PC-9 (cell line): ENCODE results near the gene ZDHHC19. TPM values are rescaled to one million over a fixed set of nuclear protein-coding genes. Genes with fewer than 3 reads are reported as not detected.
"Not testable (repeated sequence)": the region's sequence is repeated elsewhere in the genome, so short reads cannot be mapped to it uniquely, and the experiment has no call there.

Source experiments
- BruUV-seq: library from RNA; stranded (reverse); fragments of 400-500 nt; replicated peaks from 2 replicates; lab custom pipeline; 2021; lab: Mats Ljungman, UMichigan
- CTCF ChIA-PET: fragments of 300-600 bp; sonication (Branson Sonifier 250); formaldehyde crosslinking; loops from one replicate; lab custom pipeline; 2022; ENCODE audit warnings: antibody characterized with exemption; lab: Charles Lee
- POLR2A ChIA-PET: fragments of 300-600 bp; sonication (Branson Sonifier 250); formaldehyde crosslinking; loops from one replicate; lab custom pipeline; 2022; ENCODE audit warnings: antibody characterized with exemption; ENCODE audit not compliant: unreplicated experiment; lab: Charles Lee
- DNase-seq, 2 experiments: peaks; one replicate each; pipeline versions ENCODE4 v3.0.0 to v3.0.0-alpha.2; 2015 to 2022; ENCODE audit warnings: mixed read lengths in 1 of 2
- H2AFZ ChIP-seq: fragments of 200-600 bp; sonication (generic); 2 replicates; pipeline ENCODE4 v1.8.1; 2017; ENCODE audit warnings: antibody characterized with exemption
- H3F3A ChIP-seq: fragments of 200-600 bp; sonication (generic); 2 replicates; pipeline ENCODE4 v1.8.1; 2017; ENCODE audit warnings: antibody characterized with exemption, mild to moderate bottlenecking, low read depth; ENCODE audit not compliant: insufficient read depth
- H3K27ac ChIP-seq: fragments of 200-600 bp; sonication (generic); 2 replicates; pipeline ENCODE4 v1.6.1; 2016; ENCODE audit warnings: mixed run types
- H3K27me3 ChIP-seq: fragments of 200-600 bp; sonication (generic); 2 replicates; pipeline ENCODE4 v1.6.1; 2016; ENCODE audit warnings: low read depth, mixed run types; ENCODE audit not compliant: insufficient read depth
- H3K36me3 ChIP-seq: fragments of 200-600 bp; sonication (generic); 2 replicates; pipeline ENCODE4 v1.6.1; 2016; ENCODE audit warnings: low read depth, mixed run types
- H3K4me1 ChIP-seq: fragments of 200-600 bp; sonication (generic); replicated peaks from 2 replicates; pipeline ENCODE4 v1.6.1; 2016; ENCODE audit warnings: mixed run types; ENCODE audit not compliant: insufficient read depth
- H3K4me2 ChIP-seq: fragments of 200-600 bp; sonication (generic); 2 replicates; pipeline ENCODE4 v1.6.1; 2017; ENCODE audit warnings: mixed run types
- H3K4me3 ChIP-seq: fragments of 200-600 bp; sonication (generic); 2 replicates; pipeline ENCODE4 v1.6.1; 2016; ENCODE audit warnings: mixed run types
- H3K79me2 ChIP-seq: fragments of 200-600 bp; sonication (generic); 2 replicates; pipeline ENCODE4 v1.6.1; 2017; ENCODE audit warnings: low read depth, mixed run types
- H3K9me2 ChIP-seq: fragments of 200-600 bp; sonication (generic); 2 replicates; pipeline ENCODE4 v1.8.1; 2017; ENCODE audit warnings: mild to moderate bottlenecking; ENCODE audit not compliant: insufficient read depth
- H3K9me3 ChIP-seq: fragments of 200-600 bp; sonication (generic); 2 replicates; pipeline ENCODE4 v1.8.1; 2016; ENCODE audit warnings: low read depth; ENCODE audit not compliant: insufficient read depth
- H4K20me1 ChIP-seq: fragments of 200-600 bp; sonication (generic); 2 replicates; pipeline ENCODE4 v1.8.1; 2017; ENCODE audit not compliant: insufficient read depth
- CTCF ChIP-seq: fragments of 200-600 bp; sonication (generic); conservative IDR thresholded peaks from 2 replicates; pipeline ENCODE4 v1.6.1; 2017; ENCODE audit warnings: mixed run types, antibody characterized with exemption, mild to moderate bottlenecking, moderate library complexity
- EZH2 ChIP-seq: fragments of 200-600 bp; sonication (generic); IDR thresholded peaks from 2 replicates; pipeline ENCODE4 v1.8.0; 2017; ENCODE audit warnings: antibody characterized with exemption, low read depth
- intact Hi-C: fragments of 100-400 bp; cut with micrococcal nuclease; formaldehyde crosslinking; loops from one replicate; pipeline ENCODE4 v1.10.0; 2022; ENCODE audit not compliant: unreplicated experiment
- total RNA-seq: library from RNA; stranded (reverse); gene quantifications from 2 replicates; pipeline ENCODE4 v1.2.3, GENCODE V29; 2021

The ZDHHC19 gene
- total RNA-seq, 1 experiment from 2014 or later = not detected

GRCh38 chr3:196254376-196255283 is 43.4 kb upstream of the ZDHHC19 start:
- Histone ChIP-seq H3F3A (peaks cover 11% of the 10 kb centered on the region), H4K20me1 (0 out of 2 replicates have a peak, but pooled peaks cover 3% of the 10 kb centered on the region), H3K27me3 (no peaks in the 10 kb centered on the region), H3K79me2 (no peaks in the 10 kb centered on the region), H3K4me2 (no peak overlapping the region), H3K9me3 (no peaks in the 10 kb centered on the region), H3K4me3 (no peak overlapping the region), H3K9me2 (no peaks in the 10 kb centered on the region), H3K36me3 (0 out of 2 replicates have a peak, but pooled peaks cover 13% of the 10 kb centered on the region), H3K4me1 (no peaks in the 10 kb centered on the region), H3K27ac (peak overlapping the region; percentile 30), H2AFZ (no peak overlapping the region)
- CTCF ChIA-PET = interaction anchor here (0.6 to 1.6 kb wide), 6 partner anchors 54 to 634 kb away, joined by 3 to 4 read pairs (median 4); no protein-coding TSS in a partner anchor
- BruUV-seq = TSS peak; percentile 6
- TF ChIP-seq EZH2 = no peak
- no peak for TF ChIP-seq CTCF
- intact Hi-C loops = loop anchor here (5.0 kb wide), 2 partner anchors 83 to 103 kb away; partner anchors contain the start of gene TM4SF19
- POLR2A ChIA-PET = no interaction called here
- no peak for DNase-seq

- no peaks in the 10 kb centered on the region for H3K79me2 ChIP-seq
- H3K4me1 ChIP-seq = no peaks in the 10 kb centered on the region
- BruUV-seq = no TSS peak
- peaks cover 25% of the 10 kb centered on the region; the same call in 1 of the 2 replicates for H3K36me3 ChIP-seq
- ChIA-PET POLR2A (interaction anchor here (0.8 kb wide), 1 partner anchor 126 kb away, joined by 8 read pairs; no protein-coding TSS in a partner anchor), CTCF (no interaction called here)
- H3K9me3 ChIP-seq = no peaks in the 10 kb centered on the region
- intact Hi-C loops = loop anchor here (5.0 kb wide), 2 partner anchors 85 to 105 kb away; partner anchors contain the start of gene TM4SF19
- H3F3A ChIP-seq = peaks cover 11% of the 10 kb centered on the region
- no peak overlapping the region for H3K27ac ChIP-seq
- 0 out of 2 replicates have a peak, but pooled peaks cover 3% of the 10 kb centered on the region for H4K20me1 ChIP-seq
- TF ChIP-seq EZH2 = no peak
- TF ChIP-seq CTCF = no peak
- H3K9me2 ChIP-seq = no peaks in the 10 kb centered on the region
- H2AFZ ChIP-seq = no peak overlapping the region
- no peaks in the 10 kb centered on the region for H3K27me3 ChIP-seq
- H3K4me2 ChIP-seq = no peak overlapping the region
- DNase-seq = no peak
- no peak overlapping the region for H3K4me3 ChIP-seq
Measured at GRCh38 chr3:196251918-196252317, 40.7 kb upstream of the ZDHHC19 start.

GRCh38 chr3:196246612-196247308 is 35.6 kb upstream of the ZDHHC19 start:
- Histone ChIP-seq H2AFZ (no peak overlapping the region), H3K4me2 (no peak overlapping the region), H3F3A (no peaks in the 10 kb centered on the region), H3K9me3 (no peaks in the 10 kb centered on the region), H3K79me2 (no peaks in the 10 kb centered on the region), H3K27me3 (no peaks in the 10 kb centered on the region), H3K4me3 (no peak overlapping the region), H4K20me1 (no peaks in the 10 kb centered on the region), H3K9me2 (no peaks in the 10 kb centered on the region), H3K27ac (no peak overlapping the region), H3K36me3 (peaks cover 20% of the 10 kb centered on the region), H3K4me1 (no peaks in the 10 kb centered on the region)
- BruUV-seq = no TSS peak
- CTCF ChIA-PET = interaction anchor here (0.6 kb wide), 1 partner anchor 89 kb away, joined by 4 read pairs; no protein-coding TSS in a partner anchor
- TF ChIP-seq CTCF = no peak
- TF ChIP-seq EZH2 = no peak
- intact Hi-C loops = no loop called here
- DNase-seq = no peak
- POLR2A ChIA-PET = no interaction called here

- H3K36me3 ChIP-seq = peaks cover 31% of the 10 kb centered on the region
- BruUV-seq, intact Hi-C loops, POLR2A ChIA-PET, H3K27ac ChIP-seq, H3K4me1 ChIP-seq, H3K4me3 ChIP-seq, H4K20me1 ChIP-seq, H3K4me2 ChIP-seq, DNase-seq, H3K79me2 ChIP-seq, CTCF ChIA-PET, H3F3A ChIP-seq, H2AFZ ChIP-seq, H3K27me3 ChIP-seq, H3K9me2 ChIP-seq, H3K9me3 ChIP-seq: not testable (repeated sequence)
Measured at GRCh38 chr3:196244166-196244565, 33.0 kb upstream of the ZDHHC19 start.
